ENCODE measurements around the gene PPP1R18.

The PPP1R18 gene

GRCh38 chr6:30689022-30689865 is 2.8 kb upstream of the PPP1R18 start:
- peaks cover 32% of the 10 kb centered on the region for H3K4me1 ChIP-seq
- peak overlapping the region; percentile 52; the same call in 1 of the 2 replicates for H3K4me3 ChIP-seq
- no peak for DNase-seq (ENCODE audit: low spot score in 2 of 2)
- in situ Hi-C loops (cut with MboI; ENCODE audit: low sequenced_read_pairs) = no loop called here
- H3K36me3 ChIP-seq (replicated peaks) = no peaks in the 10 kb centered on the region; the same call in 1 of the 2 replicates
- H3K9me3 ChIP-seq = no peaks in the 10 kb centered on the region
- no peaks in the 10 kb centered on the region for H3K27me3 ChIP-seq (ENCODE audit: low read depth)

- H3K36me3 ChIP-seq (replicated peaks) = no peaks in the 10 kb centered on the region; the same call in 1 of the 2 replicates
- no peaks in the 10 kb centered on the region for H3K9me3 ChIP-seq
- DNase-seq (ENCODE audit: low spot score in 2 of 2) = no peak
- no peak overlapping the region for H3K4me3 ChIP-seq
- peaks cover 33% of the 10 kb centered on the region for H3K4me1 ChIP-seq
- H3K27me3 ChIP-seq (ENCODE audit: low read depth) = no peaks in the 10 kb centered on the region
- in situ Hi-C loops (cut with MboI; ENCODE audit: low sequenced_read_pairs) = no loop called here
Observed at GRCh38 chr6:30688569-30688968, 2.1 kb upstream of the PPP1R18 start.

- Histone ChIP-seq H3K4me3 (peak overlapping the region; percentile 67), H3K4me1 (peaks cover 40% of the 10 kb centered on the region), H3K27me3 (ENCODE audit: low read depth) (no peaks in the 10 kb centered on the region), H3K9me3 (no peaks in the 10 kb centered on the region), H3K36me3 (replicated peaks) (no peaks in the 10 kb centered on the region; the same call in 1 of the 2 replicates)
- DNase-seq (ENCODE audit: low spot score in 2 of 2) = no peak
- in situ Hi-C loops (cut with MboI; ENCODE audit: low sequenced_read_pairs) = no loop called here
Observed at GRCh38 chr6:30687659-30688431, 1.4 kb upstream of the PPP1R18 start.

GRCh38 chr6:30686908-30687658 is 638 bp upstream of the PPP1R18 start:
- peak; percentile 89 to 97 for DNase-seq (ENCODE audit: low spot score in 2 of 2)
- H3K4me1 ChIP-seq = peaks cover 46% of the 10 kb centered on the region
- H3K36me3 ChIP-seq (replicated peaks) = no peaks in the 10 kb centered on the region; the same call in 1 of the 2 replicates
- H3K9me3 ChIP-seq = no peaks in the 10 kb centered on the region
- H3K27me3 ChIP-seq (ENCODE audit: low read depth) = no peaks in the 10 kb centered on the region
- in situ Hi-C loops (cut with MboI; ENCODE audit: low sequenced_read_pairs) = no loop called here
- peak overlapping the region; percentile 67 for H3K4me3 ChIP-seq

- peak in 1 of 2 experiments; percentile 47 for DNase-seq (ENCODE audit: low spot score in 2 of 2)
- H3K4me3 ChIP-seq = peak overlapping the region; percentile 67
- no peaks in the 10 kb centered on the region for H3K9me3 ChIP-seq
- H3K4me1 ChIP-seq = peaks cover 48% of the 10 kb centered on the region
- H3K36me3 ChIP-seq (replicated peaks) = peaks cover 3% of the 10 kb centered on the region; the same call in 1 of the 2 replicates
- in situ Hi-C loops (cut with MboI; ENCODE audit: low sequenced_read_pairs) = no loop called here
- H3K27me3 ChIP-seq (ENCODE audit: low read depth) = no peaks in the 10 kb centered on the region
Observed at GRCh38 chr6:30685157-30686008, 1.1 kb downstream of the PPP1R18 start.

- peaks cover 4% of the 10 kb centered on the region; the same call in 1 of the 2 replicates for H3K36me3 ChIP-seq (replicated peaks)
- DNase-seq (ENCODE audit: low spot score in 2 of 2) = peak in 1 of 2 experiments; percentile 66
- H3K9me3 ChIP-seq = no peaks in the 10 kb centered on the region
- in situ Hi-C loops (cut with MboI; ENCODE audit: low sequenced_read_pairs) = no loop called here
- H3K4me3 ChIP-seq = peak overlapping the region; percentile 67
- H3K4me1 ChIP-seq = peaks cover 48% of the 10 kb centered on the region
- no peaks in the 10 kb centered on the region for H3K27me3 ChIP-seq (ENCODE audit: low read depth)
Observed at GRCh38 chr6:30684386-30685156, 1.9 kb downstream of the PPP1R18 start.

- H3K27me3 ChIP-seq (ENCODE audit: low read depth) = no peaks in the 10 kb centered on the region
- no peaks in the 10 kb centered on the region for H3K9me3 ChIP-seq
- peak overlapping the region; percentile 67 for H3K4me3 ChIP-seq
- in situ Hi-C loops (cut with MboI; ENCODE audit: low sequenced_read_pairs) = no loop called here
- H3K4me1 ChIP-seq = peaks cover 44% of the 10 kb centered on the region
- no peak for DNase-seq (ENCODE audit: low spot score in 2 of 2)
- H3K36me3 ChIP-seq (replicated peaks) = peaks cover 6% of the 10 kb centered on the region
Observed at GRCh38 chr6:30683980-30684338, 2.5 kb downstream of the PPP1R18 start.

GRCh38 chr6:30683183-30683979 is 3.1 kb downstream of the PPP1R18 start:
- H3K4me3 ChIP-seq = peak overlapping the region; percentile 67
- in situ Hi-C loops (cut with MboI; ENCODE audit: low sequenced_read_pairs) = no loop called here
- no peaks in the 10 kb centered on the region for H3K27me3 ChIP-seq (ENCODE audit: low read depth)
- peaks cover 44% of the 10 kb centered on the region for H3K4me1 ChIP-seq
- DNase-seq (ENCODE audit: low spot score in 2 of 2) = no peak
- H3K9me3 ChIP-seq = no peaks in the 10 kb centered on the region
- H3K36me3 ChIP-seq (replicated peaks) = peaks cover 11% of the 10 kb centered on the region

- H3K27me3 ChIP-seq (ENCODE audit: low read depth) = no peaks in the 10 kb centered on the region
- DNase-seq (ENCODE audit: low spot score in 2 of 2) = peak in 1 of 2 experiments; percentile 54
- H3K4me1 ChIP-seq = peaks cover 39% of the 10 kb centered on the region
- H3K36me3 ChIP-seq (replicated peaks) = peaks cover 21% of the 10 kb centered on the region
- peak overlapping the region; percentile 67 for H3K4me3 ChIP-seq
- no peaks in the 10 kb centered on the region for H3K9me3 ChIP-seq
- in situ Hi-C loops (cut with MboI; ENCODE audit: low sequenced_read_pairs) = no loop called here
Observed at GRCh38 chr6:30682143-30683117, 4.0 kb downstream of the PPP1R18 start.

- no peak for DNase-seq (ENCODE audit: low spot score in 2 of 2)
- no peaks in the 10 kb centered on the region for H3K27me3 ChIP-seq (ENCODE audit: low read depth)
- in situ Hi-C loops (cut with MboI; ENCODE audit: low sequenced_read_pairs) = no loop called here
- H3K9me3 ChIP-seq = no peaks in the 10 kb centered on the region
- H3K36me3 ChIP-seq (replicated peaks) = peaks cover 28% of the 10 kb centered on the region
- H3K4me3 ChIP-seq = no peak overlapping the region
- peaks cover 39% of the 10 kb centered on the region for H3K4me1 ChIP-seq
Observed at GRCh38 chr6:30681766-30682142, 4.7 kb downstream of the PPP1R18 start.
